GM12891 (cell line): Measurements from ENCODE around the gene CDC37L1.

Experiments used
- PAX5 ChIP-seq: IDR thresholded peaks from 2 replicates; pipeline ENCODE4 v1.6.1; 2011; ENCODE audit warnings: low read length, moderate library complexity, mild to moderate bottlenecking; ENCODE audit not compliant: insufficient read depth, severe bottlenecking
- POLR2A ChIP-seq: IDR thresholded peaks from 2 replicates; pipeline ENCODE4 v1.6.1; 2011; ENCODE audit warnings: low read depth, low read length, control low read depth
- POLR2AphosphoS5 ChIP-seq: IDR thresholded peaks from 2 replicates; pipeline ENCODE4 v1.6.1; 2011; ENCODE audit warnings: low read depth, low read length, control low read depth
- TAF1 ChIP-seq: IDR thresholded peaks from 2 replicates; pipeline ENCODE4 v1.6.1; 2011; ENCODE audit warnings: low read depth, low read length, control low read depth

DNA sequence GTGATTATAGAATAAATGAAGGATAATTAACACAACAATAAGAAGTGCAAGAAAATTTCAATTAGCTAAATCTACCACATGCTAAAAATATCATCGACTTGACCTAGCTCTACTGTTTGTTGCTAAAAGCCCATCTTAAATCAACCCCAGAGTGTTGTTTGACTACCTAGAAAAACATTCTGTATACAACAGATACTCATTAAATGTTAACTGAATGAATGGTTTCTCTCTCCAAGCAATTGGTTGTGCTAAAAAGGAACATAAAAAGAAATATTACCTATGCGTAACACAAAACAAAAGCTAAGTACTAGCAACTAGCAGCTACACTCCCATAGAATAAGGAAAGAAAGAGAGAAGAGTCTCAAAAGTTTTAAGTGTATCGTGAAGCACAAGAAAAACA is 22.7 kb upstream of the CDC37L1 start:
- TF ChIP-seq POLR2A = no peak
- TF ChIP-seq POLR2AphosphoS5 = no peak
- TF ChIP-seq TAF1 = no peak
- no peak for TF ChIP-seq PAX5
